ENCODE data around the gene MMP14.
"Not testable (repeated sequence)": the region's sequence is repeated elsewhere in the genome, so short reads cannot be mapped to it uniquely, and the experiment has no call there.

MMP14 gene

DNA sequence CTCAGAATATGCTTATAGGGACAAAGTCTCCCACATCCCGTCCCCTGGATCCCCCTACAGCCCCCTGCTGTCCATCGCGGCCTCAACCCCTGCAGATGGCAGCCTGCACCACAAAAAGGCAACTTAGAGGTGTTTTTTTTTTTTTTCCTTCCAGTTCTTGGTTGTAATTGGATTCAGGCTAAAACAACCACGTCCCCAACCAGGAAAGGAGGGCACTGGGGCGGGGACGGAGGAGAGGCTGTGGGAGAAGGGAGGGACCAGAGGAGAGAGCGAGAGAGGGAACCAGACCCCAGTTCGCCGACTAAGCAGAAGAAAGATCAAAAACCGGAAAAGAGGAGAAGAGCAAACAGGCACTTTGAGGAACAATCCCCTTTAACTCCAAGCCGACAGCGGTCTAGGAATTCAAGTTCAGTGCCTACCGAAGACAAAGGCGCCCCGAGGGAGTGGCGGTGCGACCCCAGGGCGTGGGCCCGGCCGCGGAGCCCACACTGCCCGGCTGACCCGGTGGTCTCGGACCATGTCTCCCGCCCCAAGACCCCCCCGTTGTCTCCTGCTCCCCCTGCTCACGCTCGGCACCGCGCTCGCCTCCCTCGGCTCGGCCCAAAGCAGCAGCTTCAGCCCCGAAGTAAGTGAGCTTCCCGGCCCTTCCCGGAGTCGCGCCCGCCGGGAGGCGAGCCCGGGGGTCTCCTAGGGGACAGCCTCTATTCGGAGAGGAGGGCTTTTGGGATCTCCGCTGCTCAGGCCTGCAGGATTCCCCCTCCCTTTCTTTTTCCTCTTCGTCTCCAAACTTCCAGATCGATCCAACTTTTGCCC lies at the start of gene MMP14:
Gene MMP14 (plus strand): TSS at position 285 of the 813 bp plus-strand sequence. CDS start 233 bp downstream, at position 518.
- DNase-seq, result no peak

DNA sequence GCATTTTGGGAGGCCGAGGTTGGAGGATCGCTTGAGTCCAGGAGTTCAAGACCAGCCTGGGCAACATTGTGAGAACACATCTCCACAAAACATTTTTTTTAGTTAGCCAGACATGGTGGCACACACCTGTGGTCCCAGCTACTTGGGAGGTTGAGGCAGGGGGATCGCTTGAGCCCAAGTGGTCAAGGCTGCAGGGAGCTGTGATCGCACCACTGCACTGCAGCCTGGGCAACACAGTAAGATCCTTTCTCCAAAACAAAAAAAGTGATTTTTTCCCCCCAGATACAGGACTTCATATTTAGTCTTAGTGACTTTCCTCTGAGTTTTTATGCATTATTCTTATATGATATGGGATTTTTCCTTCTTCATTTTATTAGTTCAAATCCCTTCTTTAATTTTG lies 49.7 kb upstream of the MMP14 start:
- DNase-seq, result no peak

DNA sequence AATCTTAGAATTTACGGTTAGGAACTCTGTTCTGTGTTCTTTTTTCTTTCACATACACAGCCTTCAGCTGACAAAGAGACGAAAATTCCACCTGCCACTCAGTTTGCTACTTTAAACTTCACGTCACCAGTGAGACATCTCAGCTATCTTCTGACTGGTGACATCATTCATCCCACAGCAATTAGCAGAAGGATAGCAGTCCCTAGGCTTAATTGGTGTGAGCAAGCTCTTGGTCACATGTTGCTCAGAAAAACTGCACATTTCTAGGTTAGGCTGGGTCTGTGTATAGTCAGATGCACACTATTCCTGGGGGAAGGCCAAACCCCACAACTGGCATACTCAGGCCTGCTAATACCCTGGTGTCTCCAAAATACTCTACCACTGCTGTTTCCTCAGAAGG lies 45.1 kb upstream of the MMP14 start:
- no peak for DNase-seq

DNA sequence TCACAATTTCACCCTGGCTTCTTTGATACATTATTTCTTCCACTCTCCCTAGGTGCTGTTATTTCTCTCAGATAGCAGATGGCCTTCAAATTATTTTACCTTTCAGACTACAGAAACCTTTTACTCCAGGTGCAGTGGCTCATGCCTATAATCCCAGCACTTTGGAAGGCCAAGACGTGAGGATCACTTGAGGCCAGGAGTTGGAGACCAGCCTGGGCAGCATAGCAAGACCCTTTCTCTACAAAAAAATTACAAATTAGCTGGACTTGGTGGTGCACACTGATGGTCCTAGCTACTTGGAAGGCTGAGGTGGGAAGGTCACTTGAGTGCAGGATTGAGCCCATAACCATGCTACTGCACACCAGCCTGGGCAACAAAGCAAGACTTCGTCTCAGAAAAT lies 44.2 kb upstream of the MMP14 start:
- DNase-seq, result no peak

DNA sequence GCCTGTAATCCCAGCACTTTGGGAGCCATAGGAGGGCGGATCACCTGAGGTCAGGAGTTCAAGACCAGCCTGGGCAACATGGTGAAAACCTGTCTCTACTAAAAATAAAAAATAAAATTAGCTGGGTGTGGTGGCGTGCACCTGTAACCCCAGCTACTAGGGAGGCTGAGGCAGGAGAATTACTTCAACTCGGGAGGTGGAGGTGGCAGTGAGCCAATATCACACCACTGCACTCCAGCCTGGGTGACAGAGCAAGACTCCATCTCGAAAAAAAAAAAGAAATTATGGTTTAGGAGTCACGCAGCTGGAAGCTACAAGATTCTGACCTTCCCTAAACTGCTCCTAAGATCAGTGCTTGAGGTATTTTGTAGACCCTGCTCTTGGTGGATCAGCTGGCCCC lies 42.8 kb upstream of the MMP14 start:
- not testable (repeated sequence) for DNase-seq

DNA sequence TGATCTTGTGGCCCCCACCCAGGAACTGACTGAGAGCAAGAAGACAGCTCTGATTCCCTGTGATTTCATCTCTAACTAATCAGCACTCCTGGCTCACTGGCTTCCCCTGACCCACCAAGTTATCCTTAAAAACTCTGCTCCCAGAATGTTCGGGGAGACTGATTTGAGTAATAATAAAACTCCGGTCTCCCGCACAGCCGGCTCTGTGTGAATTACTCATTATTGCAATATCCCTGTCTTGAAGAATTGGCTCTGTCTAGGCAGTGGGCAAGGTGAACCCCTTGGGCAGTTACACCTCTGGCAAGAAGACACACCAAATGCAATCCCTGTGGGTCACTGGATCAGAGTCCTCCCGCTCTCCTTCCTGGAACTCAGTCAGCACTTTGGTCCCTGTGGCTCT lies 42.4 kb upstream of the MMP14 start:
- no peak for DNase-seq

DNA sequence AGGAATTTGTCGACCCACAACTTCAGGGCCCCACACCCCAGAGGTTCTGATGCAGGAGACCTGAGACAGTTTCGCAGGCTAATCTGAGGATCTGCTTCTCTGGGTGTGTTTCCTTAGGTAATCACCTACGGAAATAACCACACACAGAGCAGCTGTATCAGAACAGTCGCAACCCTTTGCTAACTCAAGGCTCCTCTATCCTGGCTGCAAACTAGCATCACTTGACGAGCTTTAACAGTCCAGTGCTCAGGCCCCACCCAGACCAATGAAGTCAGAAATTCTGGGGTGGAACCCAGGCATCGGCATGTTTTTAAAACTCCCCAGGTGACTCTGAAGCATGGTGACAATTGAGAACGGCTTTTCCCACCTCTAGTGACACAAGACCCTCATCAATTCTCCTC lies 41.8 kb upstream of the MMP14 start:
- no peak for DNase-seq

DNA sequence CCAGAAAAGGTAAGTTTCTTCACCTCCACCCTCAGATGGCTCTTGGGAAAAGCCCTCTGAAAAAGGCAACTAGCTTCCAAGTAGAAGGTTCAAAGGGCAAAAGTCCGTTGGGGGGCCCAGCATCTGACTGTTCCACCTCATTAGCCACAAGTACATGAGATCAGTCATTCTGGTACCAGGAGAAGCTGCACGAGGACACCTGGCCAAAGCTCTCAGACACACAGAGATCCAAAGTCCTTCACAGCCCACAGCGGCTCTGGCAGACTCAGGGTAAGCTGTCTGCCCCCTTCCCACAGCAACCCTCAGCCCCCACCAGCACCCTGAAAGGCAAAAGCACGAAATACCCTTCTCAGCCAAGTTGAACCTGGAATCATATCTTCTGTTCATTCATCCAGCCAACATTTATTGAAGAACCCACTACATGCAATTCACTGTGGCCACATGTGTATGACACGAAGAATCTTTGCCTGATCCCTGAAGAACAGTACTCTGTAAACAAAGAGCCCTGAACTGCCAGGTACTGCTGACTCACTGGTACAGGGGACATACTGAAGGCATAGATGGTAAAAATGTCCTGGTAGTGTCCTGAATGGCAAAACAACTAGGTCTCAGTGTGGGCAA lies 40.2 kb upstream of the MMP14 start:
- no peak for DNase-seq

DNA sequence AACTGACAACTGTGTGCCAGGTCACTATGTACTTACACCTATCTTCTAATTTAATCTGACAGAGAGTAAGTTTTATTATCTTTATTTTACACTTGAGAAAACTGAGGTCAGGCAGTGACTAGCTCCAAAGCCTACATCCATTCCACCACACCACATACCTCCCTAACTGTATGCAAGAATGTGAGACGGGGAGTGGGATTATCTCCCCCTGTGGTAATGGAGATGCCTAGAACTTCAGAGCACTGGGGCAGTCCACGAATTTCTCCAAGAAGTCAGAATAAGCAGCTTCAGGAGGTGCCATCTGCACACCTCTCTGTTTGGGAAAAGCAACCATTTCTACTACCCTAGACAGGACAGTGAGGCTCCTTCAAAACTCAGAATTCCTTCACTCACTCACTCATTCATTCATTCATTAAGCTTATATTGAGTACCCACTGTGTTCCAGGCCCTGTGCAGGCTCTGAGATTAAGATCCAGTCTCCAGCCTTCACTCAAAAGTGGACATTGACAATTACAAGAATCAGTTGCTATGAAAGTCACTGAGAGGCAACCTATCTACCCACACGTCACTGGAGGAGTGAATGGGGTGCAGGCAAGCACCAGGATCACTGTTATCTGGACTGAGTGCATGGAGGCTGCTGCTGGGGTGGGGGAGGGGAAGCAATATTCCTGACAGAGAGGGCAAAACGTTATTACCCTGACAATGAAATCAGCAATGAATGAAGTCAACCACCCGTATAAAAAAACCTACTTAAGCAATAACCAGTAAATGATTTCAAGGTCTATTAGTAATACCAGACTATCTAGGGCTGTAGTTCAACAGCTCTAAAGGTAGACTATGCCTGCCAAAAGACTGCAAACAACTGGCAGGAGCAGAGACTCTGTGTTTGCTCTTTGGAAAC lies 39.1 kb upstream of the MMP14 start:
- DNase-seq, result no peak

DNA sequence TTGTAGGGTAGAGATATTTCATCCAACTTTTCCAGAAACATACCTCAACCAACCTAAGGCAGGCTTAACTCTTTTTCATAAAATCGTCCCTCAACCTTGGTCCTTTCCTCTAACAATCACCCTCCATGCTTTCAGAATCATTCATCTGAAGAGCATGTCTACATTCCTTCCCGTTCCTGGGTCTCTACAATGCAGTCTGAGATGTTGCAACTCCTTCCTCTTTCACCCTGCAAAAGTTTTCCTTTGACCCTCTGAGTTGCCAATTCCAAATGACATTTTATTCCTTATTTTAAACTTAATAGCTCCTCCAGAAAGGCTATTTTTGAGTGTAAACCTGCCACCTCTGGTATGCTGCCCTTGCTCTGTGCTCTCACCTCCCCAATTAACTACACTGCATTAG lies 37.9 kb upstream of the MMP14 start:
- no peak for DNase-seq

DNA sequence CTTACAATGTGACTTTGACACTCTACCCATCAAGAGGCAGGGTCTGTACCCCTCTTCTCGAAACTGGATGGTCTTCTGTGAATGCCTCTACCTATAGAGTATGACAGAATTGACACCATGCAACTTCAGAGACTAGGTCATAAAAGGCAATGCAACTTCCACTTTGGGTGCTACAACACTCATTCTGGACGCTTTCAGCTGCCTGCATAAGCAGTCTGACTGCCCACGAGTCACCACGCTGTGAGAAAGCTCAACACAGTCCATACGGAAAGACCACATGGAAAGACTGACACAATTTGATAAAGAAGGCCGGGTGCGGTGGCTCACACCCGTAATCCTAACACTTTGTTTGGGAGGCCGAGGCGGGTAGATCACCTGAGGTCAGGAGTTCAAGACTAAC lies 36.0 kb upstream of the MMP14 start:
- no peak for DNase-seq

DNA sequence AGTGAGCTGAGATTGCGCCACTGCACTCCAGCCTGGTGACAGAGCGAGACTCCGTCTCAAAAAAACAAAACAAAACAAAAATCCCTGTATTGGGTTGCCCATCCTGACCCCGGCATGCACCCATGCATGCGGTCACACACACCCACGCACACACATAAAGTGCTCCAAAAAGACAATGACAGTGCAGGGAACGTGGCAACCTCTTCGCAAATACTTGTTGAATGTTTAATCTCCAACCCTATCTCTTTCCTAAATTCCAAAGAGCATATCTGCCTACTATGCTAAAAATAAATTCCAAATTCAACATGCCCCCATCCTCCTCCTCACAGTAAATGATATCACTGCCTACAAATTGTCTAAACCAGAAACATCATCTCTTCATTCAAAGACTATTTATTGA lies 34.7 kb upstream of the MMP14 start:
- no peak for DNase-seq

DNA sequence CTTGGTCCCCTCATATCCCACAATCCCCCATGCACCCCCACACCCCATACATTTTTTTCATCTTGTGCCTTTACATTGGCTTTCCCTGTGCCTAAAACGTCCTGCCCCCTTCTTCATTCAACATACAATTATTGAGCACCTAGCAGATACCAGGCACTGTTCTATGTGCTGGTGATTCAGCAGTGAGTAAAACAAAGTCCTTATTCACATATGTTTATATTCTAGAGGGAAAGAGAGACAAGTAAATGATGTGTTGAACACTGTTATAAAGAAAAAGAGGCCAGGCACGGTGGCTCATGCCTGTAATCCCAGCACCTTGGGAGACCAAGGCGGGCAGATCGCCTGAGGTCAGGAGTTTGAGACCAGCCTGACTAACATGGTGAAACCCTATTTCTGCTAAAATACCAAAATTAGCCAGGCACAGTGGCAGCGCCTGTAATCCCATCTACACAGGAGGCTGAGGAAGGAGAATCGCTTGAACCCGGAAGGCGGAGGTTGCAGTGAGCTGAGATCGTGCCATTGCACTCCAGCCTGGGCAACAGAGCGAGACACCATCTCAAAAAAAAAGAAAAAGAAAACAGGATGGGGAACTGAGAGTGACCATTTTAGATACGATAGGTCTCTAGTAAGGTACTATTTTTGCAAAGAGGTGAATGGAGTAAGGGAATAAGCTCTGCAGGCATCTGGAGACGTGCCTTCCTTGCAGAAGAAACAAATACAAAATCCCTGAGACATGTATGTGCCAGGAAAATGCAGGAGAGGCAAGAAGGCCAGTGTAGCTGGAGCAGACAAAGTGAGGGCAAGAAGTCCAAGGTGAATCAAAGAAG lies 33.3 kb upstream of the MMP14 start:
- DNase-seq, result no peak

DNA sequence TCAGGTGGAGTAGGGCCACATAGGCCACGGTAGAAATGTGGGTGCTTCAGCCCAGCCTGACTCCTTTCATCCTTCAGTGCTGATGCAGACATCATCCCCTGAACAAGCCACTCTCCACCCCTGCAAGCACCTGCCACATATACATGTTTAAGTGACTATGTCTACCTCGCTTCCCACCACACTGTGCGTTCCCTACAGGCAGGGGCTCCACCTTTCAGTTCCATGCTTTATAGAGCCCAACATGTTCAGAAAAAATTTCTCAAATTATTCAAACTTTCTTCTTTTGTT lies 32.8 kb upstream of the MMP14 start:
- DNase-seq, result no peak

DNA sequence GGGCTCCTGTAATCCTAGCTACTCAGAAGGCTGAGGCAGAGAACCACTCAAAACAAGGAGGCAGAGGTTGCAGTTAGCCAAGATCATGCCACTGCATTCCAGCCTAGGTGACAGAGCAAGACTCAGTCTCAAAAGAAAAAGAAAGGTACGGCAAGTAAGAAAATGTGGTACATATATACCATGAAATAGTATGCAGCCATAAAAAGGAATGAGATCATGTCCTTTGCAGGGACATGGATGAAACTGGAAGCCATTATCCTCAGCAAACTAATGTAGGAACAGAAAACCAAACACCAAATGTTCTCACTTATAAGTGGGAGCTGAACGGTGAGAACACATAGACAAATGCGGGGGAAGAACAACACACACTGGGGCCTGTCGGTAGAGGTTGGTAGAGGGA lies 31.1 kb upstream of the MMP14 start:
- not testable (repeated sequence) for DNase-seq

DNA sequence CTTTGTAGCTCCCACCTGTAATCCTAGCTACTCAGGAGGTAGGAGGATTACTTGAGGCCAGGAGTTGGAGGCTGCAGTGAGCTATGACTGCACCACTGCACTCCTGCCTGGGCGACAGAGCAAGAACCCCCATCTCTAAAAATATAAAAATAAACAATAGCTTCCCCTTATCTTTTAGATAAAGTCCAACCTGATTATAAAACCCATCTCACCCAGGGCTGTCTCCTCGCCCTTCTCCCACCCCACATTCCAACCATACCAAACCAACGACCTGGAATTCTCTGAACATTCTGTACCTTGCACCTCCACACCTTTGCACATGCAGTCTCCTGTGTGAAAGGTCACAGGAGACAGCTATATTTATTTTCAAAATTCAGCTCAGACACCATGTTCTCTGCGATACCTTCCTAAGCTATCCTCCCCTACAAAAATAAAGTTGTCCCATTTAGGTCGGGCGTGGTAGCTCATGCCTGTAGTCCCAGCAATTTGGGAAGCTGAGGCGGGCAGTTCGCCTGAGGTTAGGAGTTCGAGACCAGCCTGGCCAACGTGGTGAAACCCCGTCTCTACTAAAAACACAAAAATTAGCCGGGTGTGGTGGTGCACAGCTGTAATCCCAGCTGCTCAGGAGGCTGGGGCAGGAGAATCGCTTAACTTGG lies 28.8 kb upstream of the MMP14 start:
- DNase-seq, result no peak

DNA sequence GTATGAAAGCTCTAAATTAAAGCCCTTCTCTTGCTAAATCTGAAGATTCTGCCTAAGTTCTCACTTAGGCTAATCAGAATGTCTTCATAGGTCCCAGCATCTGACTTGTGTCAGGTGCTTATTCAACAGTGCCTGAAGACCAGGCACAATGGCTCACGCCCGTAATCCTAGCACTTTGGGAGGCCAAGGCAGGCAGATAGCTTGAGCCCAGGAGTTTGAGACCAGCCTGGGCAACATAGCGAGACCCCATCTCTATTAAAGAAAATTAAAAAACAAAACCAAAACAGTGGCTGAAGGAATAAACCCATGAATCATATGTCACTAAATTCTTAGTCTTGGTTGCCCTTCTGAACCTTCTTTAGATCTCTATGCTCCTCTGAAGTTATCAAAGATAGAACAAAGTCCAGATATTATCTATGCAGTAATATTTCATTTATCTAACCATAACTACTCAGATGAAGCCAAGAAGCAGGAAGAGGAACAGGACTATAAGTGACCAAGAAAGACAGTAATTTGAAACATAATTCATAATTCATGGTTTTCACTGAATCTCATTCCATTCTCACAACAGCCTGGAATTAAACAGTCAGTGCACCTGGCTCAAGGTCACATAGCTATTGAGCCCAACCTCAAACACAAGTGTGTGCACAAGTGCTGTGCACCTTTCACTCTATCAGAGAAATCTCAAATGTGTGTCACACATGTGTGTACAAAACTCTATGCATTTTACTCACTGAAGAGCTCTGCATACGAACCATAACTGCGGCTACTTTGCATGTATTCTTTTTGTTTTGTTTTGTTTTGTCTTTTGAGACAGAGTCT lies 27.8 kb upstream of the MMP14 start:
- no peak for DNase-seq

DNA sequence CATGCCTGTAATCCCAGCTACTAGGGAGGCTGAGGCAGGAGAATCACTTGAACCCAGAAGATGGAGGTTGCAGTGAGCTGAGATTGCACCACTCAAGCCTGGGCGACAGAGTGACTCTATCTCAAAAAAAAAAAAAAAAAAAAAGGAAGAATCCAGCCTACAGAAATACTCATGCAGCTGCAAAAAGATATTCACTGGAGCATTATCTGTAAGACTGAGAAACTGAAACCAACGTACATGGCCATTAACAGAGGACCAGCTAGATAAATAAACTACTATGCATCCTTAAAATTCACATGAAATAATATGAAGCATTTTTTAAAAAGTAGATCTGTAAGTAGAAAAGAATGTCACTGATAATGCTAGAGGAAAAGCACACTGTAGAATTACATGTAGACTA lies 24.7 kb upstream of the MMP14 start:
- DNase-seq, result no peak

DNA sequence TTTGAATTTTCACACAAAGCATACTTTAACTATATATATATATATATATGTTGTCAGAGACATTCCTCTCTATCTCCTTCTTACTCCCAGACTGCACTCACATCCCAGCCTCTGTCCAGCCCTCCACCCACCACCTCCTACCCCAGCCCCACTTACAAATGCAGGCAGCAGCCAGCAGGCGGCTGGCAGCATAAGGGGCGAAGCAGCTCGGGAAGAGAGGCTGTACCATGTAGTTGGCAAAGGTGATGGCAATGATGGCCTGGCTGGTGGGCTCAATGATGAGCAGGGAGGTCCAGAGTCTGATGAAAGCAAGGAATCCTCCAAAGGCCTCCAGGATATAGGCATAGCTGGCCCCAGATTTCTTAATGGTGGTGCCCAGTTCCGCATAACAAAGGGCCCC lies 23.6 kb upstream of the MMP14 start:
- DNase-seq, result no peak

DNA sequence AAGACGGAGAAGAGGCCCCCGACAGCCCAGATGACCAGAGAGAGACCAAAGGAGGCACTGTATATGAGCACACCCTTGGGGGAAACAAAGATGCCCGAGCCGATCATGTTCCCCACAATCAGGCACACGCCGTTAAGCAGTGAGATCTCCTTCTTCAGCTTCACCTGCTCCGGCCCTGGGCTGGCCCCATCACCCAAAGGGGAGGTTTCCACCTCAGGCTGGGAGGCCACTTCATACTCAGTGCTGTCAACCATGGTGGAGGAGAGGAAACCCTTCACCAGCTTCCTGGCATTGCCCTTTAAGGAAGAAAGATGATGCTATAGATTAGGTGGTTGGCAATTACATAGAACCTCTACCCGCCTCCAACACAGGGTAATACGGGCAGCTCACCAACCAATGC lies 23.2 kb upstream of the MMP14 start:
- no peak for DNase-seq

DNA sequence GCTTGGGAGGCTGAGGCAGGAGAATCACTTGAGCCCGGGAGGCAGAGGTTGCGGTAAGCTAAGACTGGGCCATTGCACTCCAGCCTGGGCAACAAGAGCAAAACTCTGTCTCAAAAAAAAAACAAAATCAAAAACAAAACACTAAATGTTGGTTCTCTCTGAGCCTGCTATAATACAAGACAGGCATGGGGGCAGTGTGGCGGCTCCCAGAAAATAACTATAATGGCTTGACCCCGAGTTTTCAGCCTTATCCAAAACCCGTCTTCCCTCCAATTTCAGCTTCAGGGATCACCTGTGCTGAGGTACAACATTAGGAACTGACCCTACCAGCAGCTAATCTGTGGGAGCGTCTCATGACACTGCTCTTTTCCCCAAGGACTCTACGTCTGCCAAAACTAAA lies 22.0 kb upstream of the MMP14 start:
- DNase-seq, result no peak

Measured in stimulated activated CD4-positive, alpha-beta T cell treated with anti-CD3 and anti-CD28 coated beads, Interleukin-1b, Interleukin-23, amount 100 ng/mL, for 48 hours (primary cell).